IMR-90 (cell line): Measurements from ENCODE around the gene SEH1L. TPM values are rescaled to one million over a fixed set of nuclear protein-coding genes. Genes with fewer than 3 reads are reported as not detected.

Source experiments
- ATAC-seq: fragments of 200-7000 bp; cut with Tn5 transposase; 2 replicates; pipeline ENCODE4 v1.9.1; 2020; ENCODE audit warnings: low read depth, mild to moderate bottlenecking, moderate library complexity
- BruUV-seq: library from RNA; stranded (reverse); fragments of 400-500 nt; replicated peaks from 2 replicates; lab custom pipeline; 2021; lab: Mats Ljungman, UMichigan
- CTCF ChIA-PET: fragments of 300-600 bp; formaldehyde crosslinking; extraction: SDS; loops from one replicate; lab custom pipeline; 2021; ENCODE audit warnings: antibody characterized with exemption; lab: Yijun Ruan, JAX
- POLR2A ChIA-PET: fragments of 300-600 bp; sonication (Branson Sonifier 250); formaldehyde crosslinking; loops from one replicate; lab custom pipeline; 2022; ENCODE audit warnings: antibody characterized with exemption; ENCODE audit not compliant: unreplicated experiment; lab: Charles Lee
- DNase-seq: peaks from one replicate; pipeline ENCODE4 v3.0.0; 2013
- H2AFZ ChIP-seq: replicated peaks from 2 replicates; pipeline ENCODE3; 2013; ENCODE audit warnings: low read length, mild to moderate bottlenecking; ENCODE audit not compliant: poor library complexity
- H2AK5ac ChIP-seq: 2 replicates; pipeline ENCODE4 v1.6.1; 2013; ENCODE audit warnings: low read depth, low read length, inconsistent platforms
- H2AK9ac ChIP-seq: replicated peaks from 2 replicates; pipeline ENCODE3; 2013; ENCODE audit warnings: mild to moderate bottlenecking, low read depth, low read length, moderate library complexity; ENCODE audit not compliant: poor library complexity
- H2BK120ac ChIP-seq: 2 replicates; pipeline ENCODE4 v1.6.1; 2013; ENCODE audit warnings: low read depth, low read length, inconsistent platforms
- H2BK15ac ChIP-seq: 3 replicates; pipeline ENCODE4 v1.6.1; 2013; ENCODE audit warnings: low read depth, low read length, inconsistent platforms
- H2BK20ac ChIP-seq: 2 replicates; pipeline ENCODE4 v1.6.1; 2013; ENCODE audit warnings: low read depth, mild to moderate bottlenecking, inconsistent platforms, low read length, moderate library complexity
- H2BK5ac ChIP-seq: 2 replicates; pipeline ENCODE4 v1.6.1; 2013; ENCODE audit warnings: mild to moderate bottlenecking, low read depth, low read length, inconsistent platforms; ENCODE audit not compliant: poor library complexity, severe bottlenecking
- H3K14ac ChIP-seq: replicated peaks from 2 replicates; pipeline ENCODE4 v1.6.1; 2013; ENCODE audit warnings: low read depth, low read length, inconsistent platforms
- H3K18ac ChIP-seq: 2 replicates; pipeline ENCODE4 v1.6.1; 2013; ENCODE audit warnings: low read depth, low read length, control low read depth
- H3K23ac ChIP-seq: 2 replicates; pipeline ENCODE4 v1.6.1; 2013; ENCODE audit warnings: low read depth, low read length, inconsistent platforms
- H3K27ac ChIP-seq: 2 replicates; pipeline ENCODE4 v1.5.1; 2013; ENCODE audit warnings: mild to moderate bottlenecking, control low read depth, low read length; ENCODE audit not compliant: insufficient read depth
- H3K27me3 ChIP-seq: 2 replicates; pipeline ENCODE4 v1.6.1; 2013; ENCODE audit warnings: low read length; ENCODE audit not compliant: control insufficient read depth, insufficient read depth
- H3K36me3 ChIP-seq: 2 replicates; pipeline ENCODE4 v1.6.1; 2013; ENCODE audit warnings: low read length, mixed read lengths; ENCODE audit not compliant: control insufficient read depth, insufficient read depth
- H3K4ac ChIP-seq: 2 replicates; pipeline ENCODE4 v1.6.1; 2013; ENCODE audit warnings: low read depth, low read length, inconsistent platforms
- H3K4me1 ChIP-seq: 2 replicates; pipeline ENCODE4 v1.6.1; 2013; ENCODE audit warnings: low read length, mixed read lengths; ENCODE audit not compliant: control insufficient read depth, insufficient read depth
- H3K4me2 ChIP-seq: 2 replicates; pipeline ENCODE4 v1.6.1; 2013; ENCODE audit warnings: low read depth, mild to moderate bottlenecking, control low read depth, low read length, moderate library complexity
- H3K4me3 ChIP-seq: 2 replicates; pipeline ENCODE4 v1.5.1; 2013; ENCODE audit warnings: low read depth, mild to moderate bottlenecking, control low read depth, low read length, moderate library complexity; ENCODE audit not compliant: insufficient read depth
- H3K56ac ChIP-seq: 2 replicates; pipeline ENCODE4 v1.6.1; 2013; ENCODE audit warnings: low read length, inconsistent platforms; ENCODE audit not compliant: insufficient read depth; ENCODE audit errors: extremely low read depth
- H3K79me1 ChIP-seq, 2 experiments: 2 replicates each; pipeline ENCODE4 v1.6.1; 2013; ENCODE audit warnings: low read length in 2 of 2, inconsistent platforms in 1 of 2, low read depth in 1 of 2
- H3K9ac ChIP-seq: 2 replicates; pipeline ENCODE4 v1.6.1; 2013; ENCODE audit warnings: low read depth, low read length, control low read depth
- H3K9me1 ChIP-seq: 2 replicates; pipeline ENCODE4 v1.6.1; 2013; ENCODE audit warnings: low read length, inconsistent platforms; ENCODE audit not compliant: insufficient read depth
- H3K9me3 ChIP-seq: 2 replicates; pipeline ENCODE4 v1.6.1; 2013; ENCODE audit warnings: low read length; ENCODE audit not compliant: control insufficient read depth, insufficient read depth
- H4K20me1 ChIP-seq: 2 replicates; pipeline ENCODE4 v1.6.1; 2013; ENCODE audit warnings: low read length, inconsistent platforms; ENCODE audit not compliant: insufficient read depth
- H4K5ac ChIP-seq: 2 replicates; pipeline ENCODE4 v1.6.1; 2013; ENCODE audit warnings: mild to moderate bottlenecking, low read depth, low read length, control low read depth
- H4K8ac ChIP-seq, 2 experiments: 2 replicates each; pipeline ENCODE4 v1.6.1; 2013; ENCODE audit warnings: low read depth in 2 of 2, low read length in 2 of 2, control low read depth in 1 of 2, inconsistent platforms in 1 of 2
- H4K91ac ChIP-seq: 2 replicates; pipeline ENCODE4 v1.6.1; 2013; ENCODE audit warnings: low read depth, low read length, inconsistent platforms; ENCODE audit not compliant: insufficient read depth
- BHLHE40 ChIP-seq: fragments of 150-350 bp; IDR thresholded peaks from 2 replicates; pipeline ENCODE4 v1.6.1; 2016; ENCODE audit warnings: mild to moderate bottlenecking, low read depth, low read length
- CEBPB ChIP-seq: IDR thresholded peaks from 2 replicates; pipeline ENCODE4 v1.6.1; 2012; ENCODE audit warnings: low read depth, low read length, improper control_type of control experiment
- CHD1 ChIP-seq: IDR thresholded peaks from 2 replicates; pipeline ENCODE4 v1.6.1; 2012; ENCODE audit warnings: low read depth, low read length, improper control_type of control experiment
- FOS ChIP-seq: fragments of 150-350 bp; IDR thresholded peaks from 2 replicates; pipeline ENCODE4 v1.6.1; 2016; ENCODE audit warnings: low read depth, low read length
- MAFK ChIP-seq: IDR thresholded peaks from 2 replicates; pipeline ENCODE4 v1.6.1; 2012; ENCODE audit warnings: low read depth, low read length, improper control_type of control experiment
- MAZ ChIP-seq: IDR thresholded peaks from 2 replicates; pipeline ENCODE4 v1.6.1; 2012; ENCODE audit warnings: low read depth, mild to moderate bottlenecking, low read length, improper control_type of control experiment, moderate library complexity, borderline replicate concordance
- MXI1 ChIP-seq: IDR thresholded peaks from 2 replicates; pipeline ENCODE4 v1.6.1; 2012; ENCODE audit warnings: low read depth, mild to moderate bottlenecking, low read length, moderate library complexity, borderline replicate concordance
- NFE2L2 ChIP-seq: fragments of 150-350 bp; IDR thresholded peaks from 2 replicates; pipeline ENCODE4 v1.6.1; 2016; ENCODE audit warnings: low read depth, mild to moderate bottlenecking, low read length
- POLR2A ChIP-seq: IDR thresholded peaks from 2 replicates; pipeline ENCODE4 v1.6.1; 2012; ENCODE audit warnings: mild to moderate bottlenecking, low read depth, low read length
- RAD21 ChIP-seq: IDR thresholded peaks from 2 replicates; pipeline ENCODE4 v1.6.1; 2012; ENCODE audit warnings: low read length, improper control_type of control experiment
- RCOR1 ChIP-seq: IDR thresholded peaks from 2 replicates; pipeline ENCODE4 v1.6.1; 2012; ENCODE audit warnings: mild to moderate bottlenecking, low read length, improper control_type of control experiment; ENCODE audit not compliant: insufficient replicate concordance
- RFX5 ChIP-seq: IDR thresholded peaks from 2 replicates; pipeline ENCODE4 v1.8.0; 2012; ENCODE audit warnings: low read depth, mild to moderate bottlenecking, low read length, moderate library complexity
- SMC3 ChIP-seq: fragments of 150-350 bp; IDR thresholded peaks from 2 replicates; pipeline ENCODE4 v1.6.1; 2016; ENCODE audit warnings: low read depth, mild to moderate bottlenecking, antibody characterized with exemption, low read length, moderate library complexity
- WGBS, 2 experiments: methylation state at CpG; one replicate each; pipeline versions ENCODE4 v1.1.5 to v1.1.7; 2013; ENCODE audit warnings: missing lambda C conversion rate in 2 of 2; ENCODE audit not compliant: insufficient read length in 1 of 2; ENCODE audit errors: extremely low coverage in 2 of 2; 5-methylcytosine and 5-hydroxymethylcytosine counted together
- dilution Hi-C: fragments of 300-500 bp; cut with HindIII; formaldehyde crosslinking; loops from one replicate; pipeline ENCODE4 v1.14.3; 2018; ENCODE audit warnings: low sequenced_read_pairs; ENCODE audit not compliant: unreplicated experiment
- in situ Hi-C: fragments of 300-500 bp; cut with MboI; formaldehyde crosslinking; loops from 3 replicates; pipeline ENCODE4 v1.14.3; 2019; ENCODE audit warnings: low sequenced_read_pairs, inconsistent platforms, mixed read lengths
- intact Hi-C: fragments of 100-400 bp; cut with micrococcal nuclease; formaldehyde crosslinking; loops from 2 replicates; pipeline ENCODE4 v1.10.0; 2022
- polyA plus RNA-seq, 3 experiments: library from polyadenylated mRNA; depleted of rRNA; stranded (reverse); fragments of >200 nt; gene quantifications; 2 replicates each; pipeline ENCODE4 v1.2.3, GENCODE V29; 2012; ENCODE audit warnings: low replicate concordance in 1 of 3
- total RNA-seq: library from RNA; depleted of rRNA; stranded (reverse); fragments of >200 nt; gene quantifications from 2 replicates; pipeline ENCODE4 v1.2.3, GENCODE V29; 2012
- TF ChIP-seq, protein P1 (sequence below): fragments of 150-350 bp; IDR thresholded peaks from 2 replicates; pipeline ENCODE4 v1.6.1; 2016; ENCODE audit warnings: low read depth, mild to moderate bottlenecking, low read length, moderate library complexity, borderline replicate concordance
- TF ChIP-seq, protein P2 (sequence below): fragments of 150-350 bp; IDR thresholded peaks from 2 replicates; pipeline ENCODE4 v1.6.1; 2017; ENCODE audit warnings: mild to moderate bottlenecking, antibody characterized with exemption, low read length, low read depth
- TF ChIP-seq, protein P3 (sequence below): conservative IDR thresholded peaks from 2 replicates; pipeline ENCODE4 v1.5.1; 2012; ENCODE audit warnings: mild to moderate bottlenecking, low read depth, low read length, improper control_type of control experiment

The SEH1L gene
- total and polyA plus RNA-seq, 2 of the 4 experiments (the other 2 are of a cell fraction) = 27.6 to 45.5 TPM

DNA sequence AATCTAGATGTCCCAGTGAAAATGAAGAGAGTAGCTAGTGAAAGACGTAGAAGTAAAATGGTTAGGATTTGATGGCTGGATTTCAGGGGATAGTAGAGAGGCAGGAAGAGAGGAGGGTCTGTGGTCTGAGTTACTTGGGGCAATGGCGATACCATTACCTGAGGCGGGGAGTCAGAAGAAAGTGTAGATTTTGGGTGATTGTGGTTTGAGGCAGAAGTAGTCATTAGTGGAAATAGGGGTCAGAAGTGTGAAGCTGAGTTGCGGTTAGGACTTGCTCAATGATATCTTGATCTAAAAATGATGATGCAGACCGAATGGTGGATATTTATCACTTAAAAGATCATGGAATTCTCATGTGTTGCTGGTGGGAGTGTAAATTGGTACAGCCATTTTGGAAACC lies 84.4 kb downstream of the SEH1L start:
- no peak overlapping the region for H3K9ac ChIP-seq
- dilution Hi-C loops = no loop called here
- peaks cover 7% of the 10 kb centered on the region for H3K36me3 ChIP-seq
- H2BK120ac ChIP-seq = no peak overlapping the region
- no peak overlapping the region for H3K23ac ChIP-seq
- H3K79me1 ChIP-seq = peaks cover 40% of the 10 kb centered on the region in 2 experiments; a peak in 3 of 4 replicates
- no peak overlapping the region for H4K91ac ChIP-seq
- no peak overlapping the region for H2BK20ac ChIP-seq
- peaks cover 14% of the 10 kb centered on the region for H3K9me1 ChIP-seq
- in situ Hi-C loops = no loop called here
- no peak for ATAC-seq
- ChIA-PET CTCF (no interaction called here), POLR2A (no interaction called here)
- no peak overlapping the region for H3K14ac ChIP-seq
- no peak overlapping the region for H2AK9ac ChIP-seq
- no peak overlapping the region for H4K5ac ChIP-seq
- H2AK5ac ChIP-seq = no peak overlapping the region
- H2BK15ac ChIP-seq = no peak overlapping the region
- TF ChIP-seq MAFK = no peak
- TF ChIP-seq, protein P1, sequence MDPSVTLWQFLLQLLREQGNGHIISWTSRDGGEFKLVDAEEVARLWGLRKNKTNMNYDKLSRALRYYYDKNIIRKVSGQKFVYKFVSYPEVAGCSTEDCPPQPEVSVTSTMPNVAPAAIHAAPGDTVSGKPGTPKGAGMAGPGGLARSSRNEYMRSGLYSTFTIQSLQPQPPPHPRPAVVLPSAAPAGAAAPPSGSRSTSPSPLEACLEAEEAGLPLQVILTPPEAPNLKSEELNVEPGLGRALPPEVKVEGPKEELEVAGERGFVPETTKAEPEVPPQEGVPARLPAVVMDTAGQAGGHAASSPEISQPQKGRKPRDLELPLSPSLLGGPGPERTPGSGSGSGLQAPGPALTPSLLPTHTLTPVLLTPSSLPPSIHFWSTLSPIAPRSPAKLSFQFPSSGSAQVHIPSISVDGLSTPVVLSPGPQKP = no peak
- no peak for TF ChIP-seq CHD1
- TF ChIP-seq RFX5 = no peak
- TF ChIP-seq, protein P2, sequence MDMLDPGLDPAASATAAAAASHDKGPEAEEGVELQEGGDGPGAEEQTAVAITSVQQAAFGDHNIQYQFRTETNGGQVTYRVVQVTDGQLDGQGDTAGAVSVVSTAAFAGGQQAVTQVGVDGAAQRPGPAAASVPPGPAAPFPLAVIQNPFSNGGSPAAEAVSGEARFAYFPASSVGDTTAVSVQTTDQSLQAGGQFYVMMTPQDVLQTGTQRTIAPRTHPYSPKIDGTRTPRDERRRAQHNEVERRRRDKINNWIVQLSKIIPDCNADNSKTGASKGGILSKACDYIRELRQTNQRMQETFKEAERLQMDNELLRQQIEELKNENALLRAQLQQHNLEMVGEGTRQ = no peak
- no peak for TF ChIP-seq MAZ
- TF ChIP-seq FOS = no peak
- TF ChIP-seq SMC3 = no peak
- TF ChIP-seq MXI1 = no peak
- no peak for TF ChIP-seq BHLHE40
- TF ChIP-seq, protein P3, sequence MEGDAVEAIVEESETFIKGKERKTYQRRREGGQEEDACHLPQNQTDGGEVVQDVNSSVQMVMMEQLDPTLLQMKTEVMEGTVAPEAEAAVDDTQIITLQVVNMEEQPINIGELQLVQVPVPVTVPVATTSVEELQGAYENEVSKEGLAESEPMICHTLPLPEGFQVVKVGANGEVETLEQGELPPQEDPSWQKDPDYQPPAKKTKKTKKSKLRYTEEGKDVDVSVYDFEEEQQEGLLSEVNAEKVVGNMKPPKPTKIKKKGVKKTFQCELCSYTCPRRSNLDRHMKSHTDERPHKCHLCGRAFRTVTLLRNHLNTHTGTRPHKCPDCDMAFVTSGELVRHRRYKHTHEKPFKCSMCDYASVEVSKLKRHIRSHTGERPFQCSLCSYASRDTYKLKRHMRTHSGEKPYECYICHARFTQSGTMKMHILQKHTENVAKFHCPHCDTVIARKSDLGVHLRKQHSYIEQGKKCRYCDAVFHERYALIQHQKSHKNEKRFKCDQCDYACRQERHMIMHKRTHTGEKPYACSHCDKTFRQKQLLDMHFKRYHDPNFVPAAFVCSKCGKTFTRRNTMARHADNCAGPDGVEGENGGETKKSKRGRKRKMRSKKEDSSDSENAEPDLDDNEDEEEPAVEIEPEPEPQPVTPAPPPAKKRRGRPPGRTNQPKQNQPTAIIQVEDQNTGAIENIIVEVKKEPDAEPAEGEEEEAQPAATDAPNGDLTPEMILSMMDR = no peak
- TF ChIP-seq NFE2L2 = no peak
- TF ChIP-seq POLR2A = no peak
- TF ChIP-seq CEBPB = no peak
- TF ChIP-seq RCOR1 = no peak
- TF ChIP-seq RAD21 = no peak
- H4K20me1 ChIP-seq = no peaks in the 10 kb centered on the region
- no peak overlapping the region for H3K18ac ChIP-seq
- no peak overlapping the region for H2BK5ac ChIP-seq
- H3K27me3 ChIP-seq = no peaks in the 10 kb centered on the region
- no peak overlapping the region for H3K4me2 ChIP-seq
- no peak overlapping the region for H3K27ac ChIP-seq
- no peak overlapping the region for H4K8ac ChIP-seq
- no peak overlapping the region for H3K4me3 ChIP-seq
- intact Hi-C loops = no loop called here
- H3K4me1 ChIP-seq = peaks cover 9% of the 10 kb centered on the region
- no peak overlapping the region for H3K4ac ChIP-seq
- 100% methylated on average over 1 to 3 of the region's 5 CpGs for WGBS, 2 experiments
- DNase-seq = no peak
- BruUV-seq = no TSS peak
- no peak overlapping the region for H2AFZ ChIP-seq
- H3K9me3 ChIP-seq = no peaks in the 10 kb centered on the region
- H3K56ac ChIP-seq = no peak overlapping the region
